ENCODE measurements around the gene CNNM1.

GRCh38 chr10:99346247-99346646 is 17.1 kb downstream of the CNNM1 start:
- TF ChIP-seq CTCF (IDR thresholded peaks at IDR 0.05) (no peak), POLR2A (IDR thresholded peaks at IDR 0.05) (no peak)
